Body of pancreas (tissue), 4 donors: ENCODE data around the gene STX16. TPM values are rescaled to one million over a fixed set of nuclear protein-coding genes. Genes with fewer than 3 reads are reported as not detected.

Source experiments
- ATAC-seq: fragments of 150-250 bp; one replicate; pipeline ENCODE4 v1.9.1; 2016
- DNase-seq, 4 donors: peaks; one replicate each; pipeline ENCODE4 v3.0.0-alpha.2; 2019
- H3K27ac ChIP-seq, 4 donors: fragments of 200-600 bp; sonication (generic); 1 replicate in 3 of 4; 2 replicates in 1 of 4; pipeline versions ENCODE4 v1.5.1 to v1.6.1; 2016 to 2019; ENCODE audit warnings: mild to moderate bottlenecking in 1 of 4, mixed read lengths in 1 of 4, moderate library complexity in 1 of 4
- H3K27me3 ChIP-seq, 2 donors: fragments of 200-600 bp; sonication (generic); one replicate each; pipeline ENCODE4 v1.6.0; 2016; ENCODE audit warnings: mild to moderate bottlenecking in 1 of 2
- H3K36me3 ChIP-seq, 2 donors: fragments of 200-600 bp; sonication (generic); replicated peaks in 1 of 2; 2 replicates each; pipeline ENCODE4 v1.5.1; 2016; ENCODE audit warnings: low read depth in 2 of 2; ENCODE audit not compliant: insufficient read depth in 1 of 2
- H3K4me1 ChIP-seq: fragments of 200-600 bp; sonication (generic); one replicate; pipeline ENCODE4 v1.6.0; 2016
- H3K4me3 ChIP-seq, 2 donors: fragments of 200-600 bp; sonication (generic); 1 replicate in 1 of 2; 2 replicates in 1 of 2; pipeline ENCODE4 v1.5.1; 2016 to 2019
- H3K9me3 ChIP-seq, 3 donors: fragments of 200-600 bp; sonication (generic); 1 replicate in 2 of 3; 2 replicates in 1 of 3; pipeline ENCODE4 v1.5.1; 2016
- CTCF ChIP-seq, 7 experiments: fragments of 450-650 bp in 4 of 7; fragments of 200-600 bp in 3 of 7; sonication (generic) in 3 of 7; IDR thresholded peaks; one replicate each; pipeline ENCODE4 v1.5.1; 2016 to 2019; ENCODE audit warnings: antibody characterized with exemption in 7 of 7
- POLR2A ChIP-seq, 3 donors: fragments of 450-650 bp; IDR thresholded peaks; one replicate each; pipeline ENCODE4 v1.6.1; 2016; ENCODE audit warnings: antibody characterized with exemption in 3 of 3, mild to moderate bottlenecking in 2 of 3
- WGBS, 2 donors: methylation state at CpG; one replicate each; pipeline ENCODE4 v1.1.5; 2017; 5-methylcytosine and 5-hydroxymethylcytosine counted together
- intact Hi-C: fragments of 100-400 bp; cut with DNase I; formaldehyde crosslinking; loops from one replicate; pipeline ENCODE4 v1.15.1; 2023
- total RNA-seq, 2 donors: library from RNA; depleted of rRNA; stranded (reverse); fragments of >200 nt; gene quantifications; one replicate each; pipeline ENCODE4 v1.1.0, GENCODE V29; 2016

The STX16 gene
- total RNA-seq, 2 donors from 2014 or later, result 55.0 to 69.5 TPM

GRCh38 chr20:58694241-58695083, 43.4 kb downstream of the STX16 start:
- ATAC-seq, result no peak
- H3K4me3 ChIP-seq, result no peak overlapping the region
- H3K4me1 ChIP-seq, result peaks cover 16% of the 10 kb centered on the region
- no peak for TF ChIP-seq POLR2A (IDR thresholded peaks at IDR 0.05)
- TF ChIP-seq CTCF (IDR thresholded peaks at IDR 0.05), result no peak
- 94 to 95% methylated on average over 23 to 33 of the region's 33 CpGs for WGBS, 2 donors
- peaks cover 0 to 11% of the 10 kb centered on the region in 2 donors for H3K36me3 ChIP-seq
- no peaks in the 10 kb centered on the region for H3K27me3 ChIP-seq
- no peak overlapping the region for H3K27ac ChIP-seq
- intact Hi-C loops, result loop anchor here (10.0 kb wide), 1 partner anchor 460 kb away; no protein-coding TSS in a partner anchor
- no peaks in the 10 kb centered on the region for H3K9me3 ChIP-seq
- peak in 1 of 4 donors; percentile 2 for DNase-seq

GRCh38 chr20:58695084-58695722, 44.1 kb downstream of the STX16 start:
- H3K4me3 ChIP-seq, result no peak overlapping the region
- no peaks in the 10 kb centered on the region for H3K9me3 ChIP-seq
- H3K36me3 ChIP-seq, result peaks cover 0 to 14% of the 10 kb centered on the region in 2 donors
- intact Hi-C loops, result loop anchor here (10.0 kb wide), 1 partner anchor 460 kb away; no protein-coding TSS in a partner anchor
- DNase-seq (no peak), ATAC-seq (no peak)
- WGBS, 2 donors, result 93 to 96% methylated on average over 9 of the region's 9 CpGs
- H3K4me1 ChIP-seq, result peaks cover 16% of the 10 kb centered on the region
- no peak for TF ChIP-seq CTCF (IDR thresholded peaks at IDR 0.05)
- no peak for TF ChIP-seq POLR2A (IDR thresholded peaks at IDR 0.05)
- no peaks in the 10 kb centered on the region for H3K27me3 ChIP-seq
- H3K27ac ChIP-seq, result no peak overlapping the region

GRCh38 chr20:58695895-58696375, 44.9 kb downstream of the STX16 start:
- ATAC-seq (no peak), DNase-seq (peak in 1 of 4 donors; percentile 2)
- no peak overlapping the region for H3K27ac ChIP-seq
- H3K9me3 ChIP-seq, result no peaks in the 10 kb centered on the region
- TF ChIP-seq CTCF (IDR thresholded peaks at IDR 0.05) (no peak), POLR2A (IDR thresholded peaks at IDR 0.05) (no peak)
- WGBS, 2 donors, result 79 to 94% methylated on average over 6 to 10 of the region's 10 CpGs
- no peaks in the 10 kb centered on the region for H3K27me3 ChIP-seq
- H3K4me1 ChIP-seq, result peaks cover 16% of the 10 kb centered on the region
- no peak overlapping the region for H3K4me3 ChIP-seq
- intact Hi-C loops, result loop anchor here (10.0 kb wide), 1 partner anchor 461 kb away; no protein-coding TSS in a partner anchor
- peaks cover 0 to 14% of the 10 kb centered on the region in 2 donors for H3K36me3 ChIP-seq

GRCh38 chr20:58696411-58696961, 45.4 kb downstream of the STX16 start:
- H3K36me3 ChIP-seq, result peaks cover 0 to 14% of the 10 kb centered on the region in 2 donors
- peaks cover 16% of the 10 kb centered on the region for H3K4me1 ChIP-seq
- no peaks in the 10 kb centered on the region for H3K9me3 ChIP-seq
- H3K27me3 ChIP-seq, result no peaks in the 10 kb centered on the region
- WGBS, 2 donors, result 85 to 96% methylated on average over 8 to 10 of the region's 10 CpGs
- intact Hi-C loops, result loop anchor here (10.0 kb wide), 1 partner anchor 462 kb away; no protein-coding TSS in a partner anchor
- H3K27ac ChIP-seq, result no peak overlapping the region
- ATAC-seq, result no peak
- H3K4me3 ChIP-seq, result no peak overlapping the region
- TF ChIP-seq CTCF (IDR thresholded peaks at IDR 0.05) (no peak), POLR2A (IDR thresholded peaks at IDR 0.05) (no peak)
- peak in 2 of 4 donors; percentile 9 to 25 for DNase-seq
